GM18511 (cell line): ENCODE measurements around the gene STAT5B.

ENCODE experiments used
- ATAC-seq: cut with Tn5 transposase; IDR thresholded peaks from one replicate; pipeline ENCODE4 v1.9.1; 2021; ENCODE audit warnings: mild to moderate bottlenecking, moderate library complexity; ENCODE audit not compliant: unreplicated experiment

STAT5B gene

DNA sequence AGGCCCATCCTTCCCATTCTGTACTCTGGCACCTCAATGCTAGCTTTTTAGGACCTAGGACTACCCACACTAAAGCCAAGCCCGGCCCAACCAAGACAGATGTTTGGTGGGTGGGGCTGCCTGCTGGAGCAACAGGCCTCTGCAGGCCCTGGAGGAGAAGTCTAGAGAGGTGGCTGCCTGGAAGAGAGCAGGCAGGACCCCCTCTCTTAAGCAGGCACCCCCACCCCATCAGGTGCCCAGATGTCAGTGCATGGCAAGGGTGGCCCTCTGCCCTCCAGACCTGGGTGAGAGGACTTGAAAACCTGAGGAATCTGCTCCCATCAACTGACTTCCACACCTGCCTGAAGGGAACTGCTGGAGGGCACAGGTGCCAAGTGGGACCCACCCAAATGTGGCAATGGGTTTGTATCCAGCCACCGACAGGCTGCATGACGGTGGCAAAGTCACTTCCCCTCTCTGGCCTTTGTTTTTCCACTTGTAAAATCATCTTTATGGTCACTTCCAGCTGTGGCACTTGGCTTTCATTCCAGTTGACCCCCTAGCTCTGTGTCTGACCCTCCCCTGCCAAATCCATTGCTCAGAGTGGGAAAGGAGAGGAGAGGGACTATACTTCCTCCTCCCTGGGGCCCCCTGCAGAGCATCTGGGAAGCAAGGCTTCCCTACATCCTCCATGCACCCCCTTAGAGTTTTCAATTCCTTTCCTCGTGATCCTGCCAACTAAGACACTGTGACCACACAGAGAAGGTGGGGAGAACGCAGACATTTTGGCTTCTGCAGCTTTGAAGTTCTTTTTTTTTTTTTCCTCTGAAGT, 10.4 kb upstream of the STAT5B start:
- no peak for ATAC-seq

GRCh38 chr17:42285346-42286050, 9.3 kb upstream of the STAT5B start:
- no peak for ATAC-seq

- no peak for ATAC-seq
Observed at GRCh38 chr17:42284566-42284965, 8.4 kb upstream of the STAT5B start.

- no peak for ATAC-seq
Observed at GRCh38 chr17:42284024-42284369, 7.8 kb upstream of the STAT5B start.

GRCh38 chr17:42283241-42284023, 7.2 kb upstream of the STAT5B start:
- no peak for ATAC-seq

- no peak for ATAC-seq
Observed at GRCh38 chr17:42282478-42283080, 6.4 kb upstream of the STAT5B start.

GRCh38 chr17:42281571-42282096, 5.4 kb upstream of the STAT5B start:
- no peak for ATAC-seq

GRCh38 chr17:42279776-42280630, 3.8 kb upstream of the STAT5B start:
- ATAC-seq: no peak

DNA sequence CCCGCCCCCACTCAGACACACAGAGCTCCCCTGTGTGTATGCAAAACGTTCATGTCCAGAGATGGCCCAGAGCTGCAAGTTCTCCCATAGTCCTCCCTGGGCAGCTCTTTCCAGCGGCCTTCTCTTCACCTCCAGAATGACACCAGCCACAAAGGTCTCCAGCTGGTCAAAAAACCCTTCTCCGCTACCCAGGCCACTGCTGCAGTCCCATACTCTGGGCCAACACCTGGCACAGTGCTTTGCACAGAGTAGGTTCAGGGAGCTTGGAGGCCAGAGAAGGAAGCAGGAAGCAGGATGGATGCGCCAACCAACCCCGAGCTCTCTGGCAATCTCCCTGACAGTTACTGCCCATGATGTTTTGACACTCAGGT, 1.1 kb upstream of the STAT5B start:
- ATAC-seq: no peak

GRCh38 chr17:42276609-42277341, 584 bp upstream of the STAT5B start:
- no peak for ATAC-seq

GRCh38 chr17:42275527-42276358, 448 bp downstream of the STAT5B start:
- peak; percentile 51 for ATAC-seq

DNA sequence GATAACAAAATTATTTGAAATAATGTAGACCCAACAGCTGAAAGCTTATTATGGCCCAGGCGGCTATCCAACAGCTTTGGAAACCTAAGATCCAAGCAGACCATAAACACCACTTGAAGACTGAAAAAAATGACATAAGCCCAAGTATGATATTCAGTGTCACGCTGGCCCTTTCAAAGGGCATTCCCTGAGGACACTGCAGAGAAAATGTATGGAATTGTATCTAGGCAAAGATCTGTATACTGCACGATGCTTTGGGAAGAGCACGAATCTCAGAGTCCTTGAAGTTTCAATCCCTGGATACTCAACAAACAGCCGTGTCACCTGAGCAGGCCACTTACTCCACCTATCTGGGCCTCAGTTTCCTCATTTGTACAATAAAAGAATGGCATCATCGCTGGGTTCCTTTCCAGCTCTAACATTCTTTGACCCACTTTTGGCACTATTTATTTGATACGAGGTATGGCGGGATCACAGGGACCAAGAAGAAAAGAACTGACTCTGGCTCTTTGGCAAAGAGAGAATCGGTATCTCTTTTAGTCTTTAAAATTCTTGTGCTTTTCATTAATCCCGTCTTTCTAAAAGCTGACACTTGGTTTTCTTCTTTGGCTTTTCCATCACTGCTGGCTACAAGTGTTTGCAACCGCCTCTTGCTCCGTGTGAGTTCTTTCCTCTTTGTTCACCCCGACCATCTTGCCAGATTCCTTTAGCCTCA, 1.2 kb downstream of the STAT5B start:
- no peak for ATAC-seq

DNA sequence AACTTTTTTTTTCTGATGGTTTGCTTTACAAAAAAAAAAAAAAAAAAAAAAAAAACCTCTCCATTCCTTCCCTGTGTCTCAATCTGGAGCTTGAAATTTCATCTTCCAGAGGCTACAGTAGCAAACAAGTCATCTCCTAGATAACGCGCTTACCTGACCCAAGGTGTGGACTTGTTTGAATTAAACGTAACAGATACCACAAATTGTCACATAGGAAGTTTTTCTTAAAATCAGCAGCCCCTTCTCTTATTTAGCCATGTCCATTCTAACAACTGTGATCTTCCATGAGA, 2.0 kb downstream of the STAT5B start:
- no peak for ATAC-seq

DNA sequence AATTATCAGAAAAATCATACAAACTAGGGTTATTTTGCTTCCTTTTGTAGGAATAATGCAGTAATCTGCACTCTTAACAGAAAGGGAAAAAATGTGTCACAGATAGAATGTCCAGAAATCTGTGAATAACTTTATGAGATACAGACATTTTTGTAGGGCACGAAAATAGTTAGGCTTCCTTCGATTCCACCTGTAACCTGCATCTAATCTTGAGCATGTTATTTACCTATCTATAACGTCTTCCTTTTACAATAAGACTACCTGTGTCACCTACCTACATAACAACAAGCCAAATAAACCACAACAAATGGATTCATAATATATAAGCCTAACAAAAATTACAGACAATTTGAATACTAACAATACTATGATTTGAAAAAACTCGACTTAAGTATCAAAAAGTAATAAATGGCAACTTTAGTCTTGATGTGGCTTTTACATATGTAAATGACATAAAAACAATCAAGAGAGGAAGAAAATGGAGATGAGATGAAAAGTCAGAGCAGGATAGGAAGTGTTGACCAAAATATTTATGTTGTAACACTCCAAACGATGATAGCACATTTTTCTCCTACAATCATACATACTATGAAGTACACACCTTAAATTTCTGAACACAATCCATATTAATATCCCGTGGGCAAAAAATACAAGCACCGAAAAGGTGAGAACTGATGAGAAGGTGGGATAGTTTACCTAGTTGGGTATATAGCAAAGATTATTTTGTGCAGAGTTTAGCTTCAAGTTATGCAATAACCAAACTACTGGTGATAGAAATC, 2.5 kb downstream of the STAT5B start:
- no peak for ATAC-seq

GRCh38 chr17:42272162-42272907, 3.9 kb downstream of the STAT5B start:
- ATAC-seq: no peak

DNA sequence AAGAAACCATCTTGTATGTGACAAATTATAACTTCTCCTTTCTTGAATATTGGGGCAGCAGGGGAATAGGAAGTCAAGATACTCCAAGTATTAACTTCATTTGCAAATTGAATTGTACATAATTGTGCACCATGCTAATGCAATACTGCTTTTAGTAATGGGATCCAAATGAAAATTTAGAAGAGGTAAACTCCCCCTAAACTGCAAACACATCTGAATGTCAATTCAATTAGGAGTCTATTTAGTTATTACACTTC, 4.5 kb downstream of the STAT5B start:
- ATAC-seq: no peak
